GM12874 (cell line): ENCODE data around the gene CD27.

Source experiments
- TF ChIP-seq, protein P1 (sequence below): IDR thresholded peaks from 2 replicates; pipeline ENCODE4 v1.5.1; 2011; ENCODE audit warnings: low read depth, mild to moderate bottlenecking, control low read depth, low read length, moderate library complexity; ENCODE audit not compliant: insufficient read depth

CD27 gene

GRCh38 chr12:6465467-6466183 is 20.9 kb downstream of the CD27 start:
- TF ChIP-seq, protein P1, sequence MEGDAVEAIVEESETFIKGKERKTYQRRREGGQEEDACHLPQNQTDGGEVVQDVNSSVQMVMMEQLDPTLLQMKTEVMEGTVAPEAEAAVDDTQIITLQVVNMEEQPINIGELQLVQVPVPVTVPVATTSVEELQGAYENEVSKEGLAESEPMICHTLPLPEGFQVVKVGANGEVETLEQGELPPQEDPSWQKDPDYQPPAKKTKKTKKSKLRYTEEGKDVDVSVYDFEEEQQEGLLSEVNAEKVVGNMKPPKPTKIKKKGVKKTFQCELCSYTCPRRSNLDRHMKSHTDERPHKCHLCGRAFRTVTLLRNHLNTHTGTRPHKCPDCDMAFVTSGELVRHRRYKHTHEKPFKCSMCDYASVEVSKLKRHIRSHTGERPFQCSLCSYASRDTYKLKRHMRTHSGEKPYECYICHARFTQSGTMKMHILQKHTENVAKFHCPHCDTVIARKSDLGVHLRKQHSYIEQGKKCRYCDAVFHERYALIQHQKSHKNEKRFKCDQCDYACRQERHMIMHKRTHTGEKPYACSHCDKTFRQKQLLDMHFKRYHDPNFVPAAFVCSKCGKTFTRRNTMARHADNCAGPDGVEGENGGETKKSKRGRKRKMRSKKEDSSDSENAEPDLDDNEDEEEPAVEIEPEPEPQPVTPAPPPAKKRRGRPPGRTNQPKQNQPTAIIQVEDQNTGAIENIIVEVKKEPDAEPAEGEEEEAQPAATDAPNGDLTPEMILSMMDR: peak; percentile 84

GRCh38 chr12:6466184-6466573 is 21.4 kb downstream of the CD27 start:
- TF ChIP-seq, protein P1: no peak

DNA sequence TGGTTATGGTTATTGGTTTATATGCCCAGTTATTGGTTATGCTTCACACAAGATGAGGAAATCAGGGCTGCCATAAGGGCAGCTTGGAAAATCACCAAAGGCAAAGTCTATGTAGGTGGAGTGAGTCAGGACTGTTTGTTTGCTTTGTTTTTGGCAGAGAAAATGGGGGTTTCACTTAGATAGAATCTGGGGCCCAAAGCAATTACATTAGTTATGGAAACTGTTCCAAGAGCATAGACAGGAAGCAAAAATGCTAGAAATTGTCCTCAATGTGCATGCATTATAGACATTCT is 23.5 kb downstream of the CD27 start:
- TF ChIP-seq, protein P1: no peak

GRCh38 chr12:6469092-6469491 is 24.3 kb downstream of the CD27 start:
- TF ChIP-seq, protein P1: no peak

GRCh38 chr12:6469609-6470374 is 25.0 kb downstream of the CD27 start:
- TF ChIP-seq, protein P1: no peak

DNA sequence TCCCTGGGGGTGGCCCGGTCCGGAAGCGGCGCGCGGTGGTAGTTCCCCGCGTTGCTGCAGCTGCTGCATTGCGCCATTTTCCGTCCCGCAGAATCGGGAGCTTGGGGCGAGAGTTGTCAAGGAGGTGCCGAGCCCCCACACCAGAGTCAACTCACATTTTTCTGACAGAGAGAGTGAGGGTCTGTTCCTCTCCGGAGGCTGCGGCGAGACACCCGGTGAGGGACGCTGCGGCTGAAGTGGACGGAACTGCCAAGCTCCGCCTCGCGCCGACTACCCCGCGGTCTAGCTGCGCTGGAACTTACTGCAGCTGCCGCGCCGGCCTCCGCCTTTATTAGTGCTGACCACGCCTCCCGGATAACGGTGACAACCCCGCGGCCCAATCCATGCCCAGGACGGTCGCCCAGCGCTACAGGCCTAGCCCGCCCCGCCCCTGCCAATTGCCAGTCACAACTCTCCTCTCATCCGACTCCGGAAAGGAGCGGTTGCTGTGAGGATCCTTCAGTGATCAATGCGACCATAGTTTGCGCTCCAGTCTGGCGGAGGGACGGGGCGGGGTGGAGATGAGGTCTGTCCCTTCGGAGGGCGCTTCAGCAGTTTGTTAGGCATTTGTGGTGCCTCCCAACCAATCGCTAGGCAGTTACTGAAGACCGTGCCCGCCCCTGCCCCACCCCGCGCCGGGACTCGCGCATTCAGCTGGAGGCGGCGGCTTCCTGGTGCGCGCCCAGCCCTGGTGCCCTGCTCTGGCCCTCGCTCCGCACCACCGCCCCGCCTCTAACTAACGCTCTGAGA is 25.8 kb downstream of the CD27 start, which contains the start of gene VAMP1:
VAMP1 (minus strand) TSS at position 303 of the 789 bp plus-strand sequence; CDS start at position 157, 146 bp downstream.
- TF ChIP-seq, protein P1: no peak

GRCh38 chr12:6471989-6472360 is 27.2 kb downstream of the CD27 start:
- TF ChIP-seq, protein P1: no peak
